C1 segment of cervical spinal cord (tissue), 14 donors: ENCODE results near the gene ZNF280B.
"Not testable (repeated sequence)": the region's sequence is repeated elsewhere in the genome, so short reads cannot be mapped to it uniquely, and the experiment has no call there.

Experiments used
- DNase-seq, 14 donors: peaks; one replicate each; lab custom pipeline; 2025; lab: John Stamatoyannopoulos, UW

The ZNF280B gene

GRCh38 chr22:22509912-22510311 is 1.4 kb upstream of the ZNF280B start:
- DNase-seq, result not testable (repeated sequence)

- no peak for DNase-seq
These were observed 734 bp downstream of the ZNF280B start for GRCh38 chr22:22507743-22508273.

- no peak for DNase-seq
These were observed 1.8 kb downstream of the ZNF280B start for GRCh38 chr22:22506736-22507135.

- DNase-seq, result no peak
These were observed 10.3 kb downstream of the ZNF280B start for GRCh38 chr22:22498267-22498666.

GRCh38 chr22:22491589-22491988 is 17.0 kb downstream of the ZNF280B start:
- not testable (repeated sequence) for DNase-seq

- no peak for DNase-seq
These were observed 19.8 kb downstream of the ZNF280B start for GRCh38 chr22:22488736-22489135.

- DNase-seq, result no peak
These were observed 20.5 kb downstream of the ZNF280B start for GRCh38 chr22:22487869-22488597.

GRCh38 chr22:22487059-22487458 is 21.5 kb downstream of the ZNF280B start:
- no peak for DNase-seq

- DNase-seq, result no peak
These were observed 22.2 kb downstream of the ZNF280B start for GRCh38 chr22:22486132-22486899.

- no peak for DNase-seq
These were observed 23.0 kb downstream of the ZNF280B start for GRCh38 chr22:22485524-22485923.

- DNase-seq, result no peak
These were observed 24.5 kb downstream of the ZNF280B start for GRCh38 chr22:22484023-22484422.

GRCh38 chr22:22480940-22481339 is 27.6 kb downstream of the ZNF280B start:
- DNase-seq, result no peak

- DNase-seq, result no peak
These were observed 28.5 kb downstream of the ZNF280B start for GRCh38 chr22:22479999-22480532.

- no peak for DNase-seq
These were observed 29.4 kb downstream of the ZNF280B start for GRCh38 chr22:22479116-22479515.

GRCh38 chr22:22478470-22478869 is 30.1 kb downstream of the ZNF280B start:
- DNase-seq, result no peak

GRCh38 chr22:22474733-22475132 is 33.8 kb downstream of the ZNF280B start:
- no peak for DNase-seq

GRCh38 chr22:22471104-22471503 is 37.4 kb downstream of the ZNF280B start:
- not testable (repeated sequence) for DNase-seq

GRCh38 chr22:22469527-22469926 is 39.0 kb downstream of the ZNF280B start:
- no peak for DNase-seq

- DNase-seq, result not testable (repeated sequence)
These were observed 39.6 kb downstream of the ZNF280B start for GRCh38 chr22:22468794-22469469.

- DNase-seq, result no peak
These were observed 41.4 kb downstream of the ZNF280B start for GRCh38 chr22:22467112-22467511.

- no peak for DNase-seq
These were observed 42.8 kb downstream of the ZNF280B start for GRCh38 chr22:22465782-22466181.

- no peak for DNase-seq
These were observed 43.4 kb downstream of the ZNF280B start for GRCh38 chr22:22465094-22465602.
